ENCODE results near the gene RBMS3.

DNA sequence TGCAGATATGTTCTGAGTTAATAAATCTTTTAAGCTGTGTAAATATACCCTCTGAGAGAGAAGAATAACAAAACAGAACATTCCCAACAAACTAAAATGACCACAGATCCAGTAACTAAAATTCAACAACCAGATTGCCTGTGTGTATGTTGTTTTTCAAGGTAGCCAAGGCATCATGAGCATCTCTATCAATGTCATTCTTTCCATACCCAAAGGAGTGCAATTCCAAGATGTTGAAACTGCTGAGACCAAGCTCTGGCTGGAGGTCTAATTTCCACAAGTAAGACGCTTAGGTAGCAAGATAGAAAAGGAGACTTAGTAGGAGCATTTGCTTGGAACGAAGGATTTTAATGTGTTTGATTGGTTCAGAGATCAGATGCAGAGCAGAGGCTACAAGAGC is 276.3 kb downstream of the RBMS3 start:
- TF ChIP-seq, protein P1, sequence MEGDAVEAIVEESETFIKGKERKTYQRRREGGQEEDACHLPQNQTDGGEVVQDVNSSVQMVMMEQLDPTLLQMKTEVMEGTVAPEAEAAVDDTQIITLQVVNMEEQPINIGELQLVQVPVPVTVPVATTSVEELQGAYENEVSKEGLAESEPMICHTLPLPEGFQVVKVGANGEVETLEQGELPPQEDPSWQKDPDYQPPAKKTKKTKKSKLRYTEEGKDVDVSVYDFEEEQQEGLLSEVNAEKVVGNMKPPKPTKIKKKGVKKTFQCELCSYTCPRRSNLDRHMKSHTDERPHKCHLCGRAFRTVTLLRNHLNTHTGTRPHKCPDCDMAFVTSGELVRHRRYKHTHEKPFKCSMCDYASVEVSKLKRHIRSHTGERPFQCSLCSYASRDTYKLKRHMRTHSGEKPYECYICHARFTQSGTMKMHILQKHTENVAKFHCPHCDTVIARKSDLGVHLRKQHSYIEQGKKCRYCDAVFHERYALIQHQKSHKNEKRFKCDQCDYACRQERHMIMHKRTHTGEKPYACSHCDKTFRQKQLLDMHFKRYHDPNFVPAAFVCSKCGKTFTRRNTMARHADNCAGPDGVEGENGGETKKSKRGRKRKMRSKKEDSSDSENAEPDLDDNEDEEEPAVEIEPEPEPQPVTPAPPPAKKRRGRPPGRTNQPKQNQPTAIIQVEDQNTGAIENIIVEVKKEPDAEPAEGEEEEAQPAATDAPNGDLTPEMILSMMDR (IDR thresholded peaks at IDR 0.05), result no peak
- no peak for TF ChIP-seq POLR2AphosphoS5 (IDR thresholded peaks at IDR 0.05; ENCODE audit: insufficient read depth in 1 of 2, low read depth in 1 of 2)

All from vagina (tissue), 2 donors.